ENCODE results near the gene NFKBIL1. TPM values are rescaled to one million over a fixed set of nuclear protein-coding genes. Genes with fewer than 3 reads are reported as not detected.

NFKBIL1 gene
- total and polyA plus RNA-seq, 10 of the 15 experiments (the other 5 are each of a cell fraction or from before 2014, with no cell fraction given): 0.19 to 15.1 (median 7.0) TPM

DNA sequence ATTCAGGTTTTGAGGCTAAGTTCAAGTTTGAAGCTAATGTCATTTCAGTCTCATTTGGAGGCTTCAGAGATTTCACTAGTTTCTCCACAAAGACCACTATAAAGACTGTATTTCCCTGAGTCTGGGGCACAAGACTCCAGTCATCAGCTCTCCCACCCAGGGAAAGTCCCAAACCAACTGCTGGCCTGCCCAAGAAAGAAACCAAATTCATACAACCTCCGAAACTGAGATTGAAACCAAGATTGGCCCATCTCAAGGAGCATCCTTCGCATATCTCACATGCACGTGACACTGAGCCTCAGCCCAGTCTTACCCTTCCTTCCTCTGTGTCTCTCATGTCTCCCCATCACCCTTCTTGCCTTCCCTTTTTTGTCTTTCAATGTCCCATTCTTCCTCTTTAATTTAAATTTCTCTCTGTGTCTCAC lies 21.1 kb downstream of the NFKBIL1 start:
- no peak overlapping the region for H2AFZ ChIP-seq (ENCODE audit: control insufficient read depth, low read depth, low read length)
- TF ChIP-seq RUNX3 (IDR thresholded peaks at IDR 0.05; ENCODE audit: low read length) (no peak), NR2C1 (IDR thresholded peaks at IDR 0.05) (no peak), TCF7 (IDR thresholded peaks at IDR 0.05; ENCODE audit: borderline replicate concordance) (peak; percentile 66; the same call in 1 of the 2 replicates), CUX1 (IDR thresholded peaks at IDR 0.05; ENCODE audit: insufficient replicate concordance, low read depth, low read length) (no peak), HSF1 (IDR thresholded peaks at IDR 0.05; ENCODE audit: low read depth, low read length) (no peak), DPF2 (IDR thresholded peaks at IDR 0.05) (peak; percentile 85), CREM (IDR thresholded peaks at IDR 0.05; ENCODE audit: low read depth) (peak; percentile 77)
- TF ChIP-seq, protein P1, sequence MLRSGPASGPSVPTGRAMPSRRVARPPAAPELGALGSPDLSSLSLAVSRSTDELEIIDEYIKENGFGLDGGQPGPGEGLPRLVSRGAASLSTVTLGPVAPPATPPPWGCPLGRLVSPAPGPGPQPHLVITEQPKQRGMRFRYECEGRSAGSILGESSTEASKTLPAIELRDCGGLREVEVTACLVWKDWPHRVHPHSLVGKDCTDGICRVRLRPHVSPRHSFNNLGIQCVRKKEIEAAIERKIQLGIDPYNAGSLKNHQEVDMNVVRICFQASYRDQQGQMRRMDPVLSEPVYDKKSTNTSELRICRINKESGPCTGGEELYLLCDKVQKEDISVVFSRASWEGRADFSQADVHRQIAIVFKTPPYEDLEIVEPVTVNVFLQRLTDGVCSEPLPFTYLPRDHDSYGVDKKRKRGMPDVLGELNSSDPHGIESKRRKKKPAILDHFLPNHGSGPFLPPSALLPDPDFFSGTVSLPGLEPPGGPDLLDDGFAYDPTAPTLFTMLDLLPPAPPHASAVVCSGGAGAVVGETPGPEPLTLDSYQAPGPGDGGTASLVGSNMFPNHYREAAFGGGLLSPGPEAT (IDR thresholded peaks at IDR 0.05; ENCODE audit: low read depth): peak; percentile 92
- TF ChIP-seq, protein P2, sequence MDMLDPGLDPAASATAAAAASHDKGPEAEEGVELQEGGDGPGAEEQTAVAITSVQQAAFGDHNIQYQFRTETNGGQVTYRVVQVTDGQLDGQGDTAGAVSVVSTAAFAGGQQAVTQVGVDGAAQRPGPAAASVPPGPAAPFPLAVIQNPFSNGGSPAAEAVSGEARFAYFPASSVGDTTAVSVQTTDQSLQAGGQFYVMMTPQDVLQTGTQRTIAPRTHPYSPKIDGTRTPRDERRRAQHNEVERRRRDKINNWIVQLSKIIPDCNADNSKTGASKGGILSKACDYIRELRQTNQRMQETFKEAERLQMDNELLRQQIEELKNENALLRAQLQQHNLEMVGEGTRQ (IDR thresholded peaks at IDR 0.05; ENCODE audit: borderline replicate concordance, low read depth, low read length): peak; percentile 61; the same call in 1 of the 2 replicates

More for the DNA sequence above, 21.1 kb downstream of the NFKBIL1 start:
- 0% methylated on average over 3 of the region's 3 CpGs for WGBS (ENCODE audit: insufficient coverage, insufficient replicate concordance, low lambda C conversion rate, missing lambda C conversion rate)
- Histone ChIP-seq H3K9ac (ENCODE audit: control insufficient read depth, insufficient read depth, low read length) (peak overlapping the region; percentile 52; the same call in 1 of the 2 replicates), H3K27ac (ENCODE audit: control insufficient read depth, insufficient read depth) (peak overlapping the region; percentile 90), H3K9me3 (replicated peaks; ENCODE audit: control insufficient read depth, insufficient read depth, low read length) (no peaks in the 10 kb centered on the region), H3K27me3 (replicated peaks in 1 of 2; ENCODE audit: control insufficient read depth in 2 of 2, insufficient read depth in 2 of 2, low read length in 1 of 2) (no peaks in the 10 kb centered on the region), H3K4me3 (peak overlapping the region; percentile 41; the same call in 1 of the 2 replicates), H4K20me1 (ENCODE audit: control insufficient read depth, insufficient read depth) (no peaks in the 10 kb centered on the region), H3K4me2 (ENCODE audit: control insufficient read depth, insufficient read depth) (peak overlapping the region; percentile 82), H3K36me3 (ENCODE audit: control insufficient read depth in 2 of 2, insufficient read depth in 2 of 2, low read length in 1 of 2) (no peaks in the 10 kb centered on the region), H3K79me2 (ENCODE audit: control insufficient read depth, insufficient read depth, low read length) (peaks cover 27% of the 10 kb centered on the region), H3K4me1 (ENCODE audit: control insufficient read depth, insufficient read depth, low read length) (peaks cover 64% of the 10 kb centered on the region)
- DNase-seq (ENCODE audit: low read depth, low spot score): peak; percentile 94
- CTCF ChIA-PET: interaction anchor here (3.2 to 34.8 kb wide), 3 partner anchors 10 to 19 kb away, joined by 34 to 2098 read pairs (median 38); partner anchors contain the start of genes LST1, LTB, NCR3 and TNF
- ATAC-seq: peak; percentile 77
- in situ Hi-C loops (cut with MboI) (loop anchor here (25.0 kb wide), 2 partner anchors 1044 to 1394 kb away; partner anchors contain the start of genes BRD2 and HLA-DMA), intact Hi-C loops (cut with micrococcal nuclease; ENCODE audit: unreplicated experiment) (loop anchor here (1.0 kb wide), 1 partner anchor 8 kb away; no protein-coding TSS in a partner anchor)
- no TSS peak for BruUV-seq (replicated peaks)
- SMC1A ChIA-PET (ENCODE audit: uncharacterized antibody, unreplicated experiment): interaction anchor here (1.0 to 45.5 kb wide), 4 partner anchors 14 to 76 kb away, joined by 3 to 1989 read pairs (median 996); partner anchors contain the start of genes ATP6V1G2, DDX39B, LST1 and LTA
- POLR2A ChIA-PET: interaction anchor here (0.5 to 15.1 kb wide), 12 partner anchors 8 to 267 kb away, joined by 3 to 222 read pairs (median 6); partner anchors contain the start of genes ATP6V1G2, LST1, LTB and NCR3
- RAD21 ChIA-PET (ENCODE audit: unreplicated experiment): interaction anchor here (0.9 to 5.5 kb wide), 9 partner anchors 8 to 294 kb away, joined by 3 to 62 read pairs (median 7); partner anchors contain the start of genes LTB and NEU1
- FAIRE-seq: peak; percentile 96
